Panc1 (cell line): ENCODE measurements around the gene ZNF444.
"Not testable (repeated sequence)": the region's sequence is repeated elsewhere in the genome, so short reads cannot be mapped to it uniquely, and the experiment has no call there.

Experiments
- POLR2AphosphoS5 ChIP-seq: IDR thresholded peaks from 2 replicates; pipeline ENCODE4 v1.6.1; 2012; ENCODE audit warnings: mild to moderate bottlenecking, low read depth, low read length, moderate library complexity
- TCF7L2 ChIP-seq: IDR thresholded peaks from 2 replicates; pipeline ENCODE4 v1.6.1; 2011; ENCODE audit warnings: mild to moderate bottlenecking, low read depth, low read length, inconsistent platforms
- TF ChIP-seq, protein P1 (sequence below): fragments of 450-650 bp; IDR thresholded peaks from 2 replicates; pipeline ENCODE4 v1.5.1; 2017; ENCODE audit warnings: mild to moderate bottlenecking
- TF ChIP-seq, protein P2 (sequence below), 2 experiments: IDR thresholded peaks; 2 replicates each; pipeline ENCODE4 v1.6.1; 2011 to 2012; ENCODE audit warnings: low read depth in 2 of 2, control low read depth in 1 of 2, low read length in 1 of 2, mild to moderate bottlenecking in 1 of 2, moderate library complexity in 1 of 2; ENCODE audit not compliant: insufficient read depth in 1 of 2

DNA sequence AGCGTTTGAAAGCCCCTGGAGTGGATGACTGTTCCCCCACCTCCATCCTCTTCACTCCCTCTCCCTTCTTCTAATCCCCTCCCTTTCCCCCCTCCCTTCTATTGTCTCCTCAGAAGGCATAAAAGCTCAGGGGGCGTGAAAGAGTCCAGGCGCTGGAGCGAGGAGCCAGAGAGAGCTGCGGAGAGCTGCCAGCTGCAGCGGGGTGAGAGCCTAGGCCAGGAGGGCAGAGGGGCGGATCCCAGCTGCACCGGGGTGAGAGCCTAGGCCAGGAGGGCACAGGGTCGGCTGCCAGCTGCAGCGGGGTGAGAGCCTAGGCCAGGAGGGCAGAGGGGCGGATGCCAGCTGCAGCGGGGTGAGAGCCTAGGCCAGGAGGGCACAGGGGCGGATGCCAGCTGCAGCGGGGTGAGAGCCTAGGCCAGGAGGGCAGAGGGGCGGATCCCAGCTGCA is 34.8 kb downstream of the ZNF444 start, which contains the start of gene GALP:
- TF ChIP-seq, protein P1, sequence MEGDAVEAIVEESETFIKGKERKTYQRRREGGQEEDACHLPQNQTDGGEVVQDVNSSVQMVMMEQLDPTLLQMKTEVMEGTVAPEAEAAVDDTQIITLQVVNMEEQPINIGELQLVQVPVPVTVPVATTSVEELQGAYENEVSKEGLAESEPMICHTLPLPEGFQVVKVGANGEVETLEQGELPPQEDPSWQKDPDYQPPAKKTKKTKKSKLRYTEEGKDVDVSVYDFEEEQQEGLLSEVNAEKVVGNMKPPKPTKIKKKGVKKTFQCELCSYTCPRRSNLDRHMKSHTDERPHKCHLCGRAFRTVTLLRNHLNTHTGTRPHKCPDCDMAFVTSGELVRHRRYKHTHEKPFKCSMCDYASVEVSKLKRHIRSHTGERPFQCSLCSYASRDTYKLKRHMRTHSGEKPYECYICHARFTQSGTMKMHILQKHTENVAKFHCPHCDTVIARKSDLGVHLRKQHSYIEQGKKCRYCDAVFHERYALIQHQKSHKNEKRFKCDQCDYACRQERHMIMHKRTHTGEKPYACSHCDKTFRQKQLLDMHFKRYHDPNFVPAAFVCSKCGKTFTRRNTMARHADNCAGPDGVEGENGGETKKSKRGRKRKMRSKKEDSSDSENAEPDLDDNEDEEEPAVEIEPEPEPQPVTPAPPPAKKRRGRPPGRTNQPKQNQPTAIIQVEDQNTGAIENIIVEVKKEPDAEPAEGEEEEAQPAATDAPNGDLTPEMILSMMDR: not testable (repeated sequence)
- TF ChIP-seq POLR2AphosphoS5, TCF7L2: not testable (repeated sequence)
- TF ChIP-seq, protein P2, sequence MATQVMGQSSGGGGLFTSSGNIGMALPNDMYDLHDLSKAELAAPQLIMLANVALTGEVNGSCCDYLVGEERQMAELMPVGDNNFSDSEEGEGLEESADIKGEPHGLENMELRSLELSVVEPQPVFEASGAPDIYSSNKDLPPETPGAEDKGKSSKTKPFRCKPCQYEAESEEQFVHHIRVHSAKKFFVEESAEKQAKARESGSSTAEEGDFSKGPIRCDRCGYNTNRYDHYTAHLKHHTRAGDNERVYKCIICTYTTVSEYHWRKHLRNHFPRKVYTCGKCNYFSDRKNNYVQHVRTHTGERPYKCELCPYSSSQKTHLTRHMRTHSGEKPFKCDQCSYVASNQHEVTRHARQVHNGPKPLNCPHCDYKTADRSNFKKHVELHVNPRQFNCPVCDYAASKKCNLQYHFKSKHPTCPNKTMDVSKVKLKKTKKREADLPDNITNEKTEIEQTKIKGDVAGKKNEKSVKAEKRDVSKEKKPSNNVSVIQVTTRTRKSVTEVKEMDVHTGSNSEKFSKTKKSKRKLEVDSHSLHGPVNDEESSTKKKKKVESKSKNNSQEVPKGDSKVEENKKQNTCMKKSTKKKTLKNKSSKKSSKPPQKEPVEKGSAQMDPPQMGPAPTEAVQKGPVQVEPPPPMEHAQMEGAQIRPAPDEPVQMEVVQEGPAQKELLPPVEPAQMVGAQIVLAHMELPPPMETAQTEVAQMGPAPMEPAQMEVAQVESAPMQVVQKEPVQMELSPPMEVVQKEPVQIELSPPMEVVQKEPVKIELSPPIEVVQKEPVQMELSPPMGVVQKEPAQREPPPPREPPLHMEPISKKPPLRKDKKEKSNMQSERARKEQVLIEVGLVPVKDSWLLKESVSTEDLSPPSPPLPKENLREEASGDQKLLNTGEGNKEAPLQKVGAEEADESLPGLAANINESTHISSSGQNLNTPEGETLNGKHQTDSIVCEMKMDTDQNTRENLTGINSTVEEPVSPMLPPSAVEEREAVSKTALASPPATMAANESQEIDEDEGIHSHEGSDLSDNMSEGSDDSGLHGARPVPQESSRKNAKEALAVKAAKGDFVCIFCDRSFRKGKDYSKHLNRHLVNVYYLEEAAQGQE (IDR thresholded peaks at IDR 0.05; ENCODE audit: insufficient read depth in 1 of 2, low read depth in 2 of 2, low read length in 1 of 2): not testable (repeated sequence)
